Measurements from ENCODE around the gene NOTO.
"Not testable (repeated sequence)": the region's sequence is repeated elsewhere in the genome, so short reads cannot be mapped to it uniquely, and the experiment has no call there.

The NOTO gene, protein sequence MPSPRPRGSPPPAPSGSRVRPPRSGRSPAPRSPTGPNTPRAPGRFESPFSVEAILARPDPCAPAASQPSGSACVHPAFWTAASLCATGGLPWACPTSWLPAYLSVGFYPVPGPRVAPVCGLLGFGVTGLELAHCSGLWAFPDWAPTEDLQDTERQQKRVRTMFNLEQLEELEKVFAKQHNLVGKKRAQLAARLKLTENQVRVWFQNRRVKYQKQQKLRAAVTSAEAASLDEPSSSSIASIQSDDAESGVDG
- 0 to 0.99 (median 0) reads per million in 17 experiments for total RNA-seq

DNA sequence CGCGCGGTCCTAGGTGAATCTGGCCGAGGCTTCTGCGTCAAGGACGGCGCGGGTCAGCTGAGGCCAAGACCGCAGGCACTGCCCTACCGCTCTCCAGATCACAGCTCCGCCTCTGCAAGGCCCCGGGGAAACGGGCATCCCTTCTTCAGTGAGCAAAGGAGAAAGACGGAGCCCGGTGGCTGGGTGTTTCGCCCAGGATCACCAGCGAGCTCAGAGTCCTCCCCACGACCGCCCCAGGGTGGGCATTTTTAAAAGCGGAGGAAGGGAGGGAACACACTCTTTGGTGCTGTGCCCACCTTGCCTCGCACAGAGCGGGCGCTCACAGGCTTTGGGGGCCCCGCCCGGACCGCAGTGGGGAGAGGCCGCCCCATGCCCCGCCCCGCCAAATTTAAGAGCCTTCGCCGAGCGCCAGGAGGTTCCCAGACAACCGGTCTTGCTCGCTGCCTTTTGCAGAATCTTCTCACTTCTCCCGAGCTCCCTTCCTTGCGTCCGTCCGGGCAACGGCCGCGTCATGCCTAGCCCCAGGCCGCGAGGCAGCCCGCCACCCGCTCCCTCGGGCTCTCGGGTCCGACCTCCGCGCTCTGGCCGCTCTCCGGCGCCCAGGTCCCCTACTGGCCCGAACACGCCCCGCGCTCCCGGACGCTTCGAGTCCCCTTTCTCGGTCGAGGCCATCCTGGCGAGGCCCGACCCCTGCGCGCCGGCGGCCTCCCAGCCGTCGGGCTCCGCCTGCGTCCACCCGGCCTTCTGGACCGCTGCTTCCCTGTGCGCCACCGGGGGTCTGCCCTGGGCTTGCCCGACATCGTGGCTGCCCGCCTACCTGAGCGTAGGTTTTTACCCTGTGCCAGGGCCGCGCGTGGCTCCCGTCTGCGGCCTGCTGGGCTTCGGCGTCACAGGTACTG is at the start of gene NOTO:
Gene NOTO, plus strand, starts transcription at position 419 of the 899 bp plus-strand sequence. Its CDS starts 93 bp downstream, at position 512.
- DNase-seq, result peak in 1 of 4 experiments; percentile 17

DNA sequence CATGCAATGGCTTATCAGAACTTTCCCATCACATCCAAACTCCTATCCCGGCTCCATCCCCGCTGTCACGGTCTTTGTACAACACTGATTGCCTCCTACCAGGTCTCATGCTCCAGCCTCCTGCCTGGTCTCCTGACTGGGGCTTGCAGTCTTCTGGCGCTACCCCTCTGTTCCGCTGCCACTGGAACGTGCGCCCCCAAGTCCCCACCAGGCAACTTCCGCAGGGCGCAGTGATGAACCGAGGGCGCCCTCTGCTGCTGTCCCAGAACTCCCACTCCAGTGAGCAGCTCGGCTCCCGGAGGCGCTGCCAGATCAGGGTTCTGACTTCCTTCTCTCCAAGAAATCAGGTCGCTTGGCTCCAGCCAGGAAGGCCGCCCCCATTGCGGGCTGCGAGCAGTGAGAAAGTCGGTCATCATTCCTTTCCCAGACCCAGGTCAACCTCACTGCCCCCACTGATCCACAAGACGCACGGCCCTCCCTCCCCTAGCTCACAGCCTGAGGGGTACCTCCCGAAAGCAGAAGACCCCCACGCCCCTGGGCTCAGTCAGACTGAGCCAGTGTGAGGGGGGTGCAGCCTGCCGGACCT is 45.7 kb upstream of the NOTO start:
- DNase-seq, result peak; percentile 52 to 77 (median 58)

DNA sequence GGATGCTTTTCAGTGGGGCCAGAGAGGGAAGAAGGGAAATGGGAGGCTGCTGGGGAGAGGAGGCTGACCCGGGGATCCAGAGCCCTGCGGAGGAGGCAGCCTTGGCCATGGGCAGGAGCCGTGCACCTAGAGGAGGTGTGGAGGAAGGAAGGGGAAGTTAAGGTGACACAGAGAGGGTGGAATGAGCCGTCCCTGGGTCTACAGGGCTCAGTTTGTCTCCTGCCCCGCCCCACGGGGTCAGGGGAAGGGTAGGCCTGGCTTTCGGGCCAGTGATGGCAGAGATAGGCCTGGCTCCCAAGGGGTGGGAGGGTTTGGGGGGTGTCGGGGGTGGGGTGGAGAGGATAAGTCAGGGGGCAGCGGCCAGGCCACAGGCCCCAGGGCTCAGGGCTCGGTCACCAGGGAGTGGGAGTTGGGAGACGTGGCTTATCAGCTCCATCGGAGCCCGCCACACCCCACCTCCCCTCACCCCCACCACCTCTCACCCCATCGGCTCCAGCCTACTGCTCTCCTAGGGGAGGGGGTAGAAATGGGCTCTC is 39.5 kb upstream of the NOTO start:
- DNase-seq, result no peak

DNA sequence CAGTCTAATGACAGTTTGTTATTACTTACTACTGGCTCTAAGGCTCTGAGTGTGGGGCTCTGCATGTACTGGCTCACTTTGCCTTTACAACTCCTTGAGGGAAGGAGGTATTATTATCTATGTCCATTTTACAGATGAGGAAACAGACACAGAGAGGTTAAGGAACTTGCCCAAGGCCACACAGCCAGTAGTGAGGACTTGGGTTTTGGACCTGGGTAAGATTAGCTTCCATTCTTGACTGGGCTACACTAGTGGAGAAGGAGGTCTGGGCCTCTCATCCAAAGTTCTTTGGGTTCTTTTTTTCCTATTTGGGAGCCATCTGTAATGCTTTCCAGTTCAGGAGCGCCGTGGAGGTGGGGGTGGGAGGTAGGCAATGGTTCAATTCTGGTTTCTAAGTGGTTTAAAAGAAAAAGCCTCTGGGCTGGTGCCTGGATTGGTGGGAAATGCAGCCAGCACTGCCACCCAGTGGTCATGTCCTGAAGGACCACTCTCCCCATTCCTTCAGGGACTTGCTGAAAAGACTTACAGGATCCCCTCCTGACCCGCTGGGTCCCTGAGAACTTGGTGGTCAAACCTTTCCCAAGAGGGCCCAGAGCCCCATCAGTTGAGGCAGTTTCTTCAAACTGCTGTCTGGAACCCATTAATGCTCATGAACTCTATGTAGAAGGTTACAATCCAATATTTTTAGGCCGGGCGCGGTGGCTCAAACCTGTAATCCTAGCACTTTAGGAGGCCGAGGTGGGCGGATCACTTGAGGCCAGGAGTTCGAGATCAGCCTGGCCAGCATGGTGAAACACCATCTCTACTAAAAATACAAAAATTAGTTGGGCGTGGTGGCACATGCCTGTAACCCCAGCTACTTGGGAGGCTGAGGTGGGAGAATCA is 38.6 kb upstream of the NOTO start:
- peak; percentile 69 to 78 (median 72) for DNase-seq

DNA sequence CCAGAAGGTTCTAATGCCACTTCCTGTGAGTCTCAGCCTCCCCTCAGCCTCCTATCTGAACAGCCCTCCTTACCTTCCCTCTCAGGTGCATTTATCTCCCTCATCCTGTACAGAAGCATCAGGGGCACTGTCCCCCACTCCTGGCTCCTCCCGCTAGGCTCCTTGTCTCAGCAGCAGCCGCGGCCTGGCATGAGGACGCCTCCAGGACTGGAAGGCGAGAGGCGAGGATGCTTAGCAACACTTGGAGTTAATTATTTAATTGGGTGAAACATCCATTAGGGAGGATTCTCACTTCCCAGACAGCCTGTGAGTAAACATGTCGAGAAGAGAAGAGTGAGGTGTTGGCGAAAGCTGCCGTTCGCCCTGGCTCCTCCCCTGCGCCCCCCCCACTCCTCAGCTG is 36.4 kb upstream of the NOTO start:
- not testable (repeated sequence) for DNase-seq

DNA sequence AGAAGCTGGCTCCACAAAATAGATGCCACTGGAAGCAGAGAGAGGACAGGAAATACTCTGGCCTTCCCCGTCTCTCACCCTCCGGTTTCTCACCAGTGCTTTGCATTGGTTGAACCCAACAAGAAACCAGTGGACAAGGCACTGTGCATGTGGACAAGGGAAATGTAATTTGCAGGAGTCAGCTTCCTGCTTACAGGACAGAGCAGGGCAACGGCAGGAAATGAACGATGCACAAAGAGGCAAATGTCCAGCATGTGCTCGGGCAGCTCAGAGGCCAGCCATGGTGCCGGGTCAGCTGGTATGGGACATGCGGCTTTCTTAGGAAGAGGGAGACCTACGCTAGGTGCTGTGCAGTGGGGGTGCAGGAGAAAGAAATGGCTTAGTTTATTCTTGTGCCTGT is 35.6 kb upstream of the NOTO start:
- DNase-seq, result not testable (repeated sequence)

DNA sequence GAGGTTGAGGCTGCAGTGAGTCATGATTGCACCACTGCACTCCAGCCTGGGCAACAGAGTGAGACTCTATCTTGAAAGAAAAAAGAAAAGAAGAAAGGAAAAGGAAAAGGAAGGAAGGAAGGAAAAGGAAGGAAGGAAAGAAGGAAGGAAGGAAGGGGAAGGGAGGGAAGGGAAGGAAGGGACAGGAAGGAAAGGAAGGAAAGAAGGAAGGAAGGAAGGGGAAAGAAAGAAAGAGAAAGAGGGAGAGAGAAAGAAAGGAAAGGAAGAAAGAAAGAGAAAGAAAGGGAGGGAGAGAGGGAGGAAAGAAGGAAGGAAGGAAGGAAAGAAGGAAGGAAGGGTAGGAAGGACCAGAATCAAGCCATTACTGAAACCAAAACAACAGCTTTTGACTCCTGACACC is 34.0 kb upstream of the NOTO start:
- DNase-seq, result not testable (repeated sequence)

DNA sequence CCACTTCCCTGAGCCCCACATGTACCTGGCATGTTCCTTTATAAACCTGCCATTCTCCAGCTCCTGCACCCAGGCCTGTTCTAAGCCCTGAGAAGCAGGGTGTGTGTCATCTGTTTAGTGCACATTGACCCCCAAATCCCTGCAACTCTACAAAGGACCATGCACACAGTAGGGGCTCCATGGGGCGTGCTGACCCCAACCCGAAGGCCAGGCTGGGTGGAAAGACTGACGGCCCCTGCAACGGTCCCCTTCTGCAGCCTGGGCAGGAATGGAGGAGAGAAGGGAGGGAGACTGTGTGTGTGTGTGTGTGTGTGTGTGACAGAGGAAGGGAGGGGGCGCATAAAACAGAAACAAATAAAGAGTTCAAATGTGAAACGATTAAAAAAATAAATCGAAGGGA is 32.0 kb upstream of the NOTO start:
- DNase-seq, result not testable (repeated sequence)

DNA sequence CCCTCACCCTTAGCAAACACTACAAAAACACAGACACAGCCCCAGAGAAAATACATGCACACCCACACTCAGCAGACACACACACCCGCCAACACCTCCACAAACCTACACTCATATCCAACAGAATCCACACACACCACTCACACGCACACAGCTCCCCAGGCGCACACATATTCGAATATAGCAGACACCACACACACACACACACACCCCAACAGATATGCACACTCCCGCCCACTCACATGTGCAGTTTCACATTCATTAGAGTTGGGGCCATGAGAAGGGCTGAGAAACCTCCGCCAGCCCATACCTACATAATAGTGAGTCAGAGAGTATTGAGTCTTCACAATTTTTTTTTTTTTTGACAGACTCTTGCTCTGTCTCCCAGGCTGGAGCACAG is 29.4 kb upstream of the NOTO start:
- DNase-seq, result no peak

DNA sequence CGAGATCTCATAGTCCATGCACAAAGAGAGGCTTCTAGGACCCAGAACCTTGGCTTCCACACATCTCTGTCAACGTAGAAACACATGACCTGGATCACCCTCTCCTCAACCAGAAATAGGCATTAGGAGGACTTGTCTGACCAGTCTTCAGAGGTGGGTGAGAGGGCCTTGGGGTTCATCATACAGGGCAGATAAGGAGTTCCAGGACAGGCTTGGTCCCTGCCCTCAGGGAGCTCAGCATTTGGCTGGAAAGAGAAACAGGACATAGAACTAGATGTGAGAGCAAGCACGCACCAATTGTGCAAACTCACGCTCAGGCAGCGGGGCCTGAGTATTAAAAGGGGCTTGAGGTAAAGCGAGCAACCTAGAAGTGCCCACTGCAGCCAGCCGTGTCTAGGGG is 28.6 kb upstream of the NOTO start:
- DNase-seq, result no peak

DNA sequence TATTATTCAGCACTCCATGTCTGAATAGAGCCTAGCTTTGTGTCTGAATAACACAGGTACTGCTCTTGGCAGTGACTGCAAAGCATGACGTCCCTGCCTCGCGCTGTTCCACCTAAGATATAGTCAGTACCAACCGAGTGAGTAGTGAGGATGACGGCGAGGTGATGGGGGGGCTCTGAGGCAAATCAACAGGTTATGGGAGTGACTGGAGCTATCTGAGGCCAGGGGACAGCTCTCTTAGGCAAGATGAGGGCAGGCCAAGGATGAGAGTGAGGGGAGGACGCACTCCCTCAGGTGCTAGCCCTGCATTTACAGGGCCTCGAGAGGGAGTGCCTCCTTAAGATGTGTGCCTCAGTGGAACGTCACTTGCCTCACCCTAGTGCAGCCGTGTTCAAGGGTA is 28.1 kb upstream of the NOTO start:
- DNase-seq, result no peak

DNA sequence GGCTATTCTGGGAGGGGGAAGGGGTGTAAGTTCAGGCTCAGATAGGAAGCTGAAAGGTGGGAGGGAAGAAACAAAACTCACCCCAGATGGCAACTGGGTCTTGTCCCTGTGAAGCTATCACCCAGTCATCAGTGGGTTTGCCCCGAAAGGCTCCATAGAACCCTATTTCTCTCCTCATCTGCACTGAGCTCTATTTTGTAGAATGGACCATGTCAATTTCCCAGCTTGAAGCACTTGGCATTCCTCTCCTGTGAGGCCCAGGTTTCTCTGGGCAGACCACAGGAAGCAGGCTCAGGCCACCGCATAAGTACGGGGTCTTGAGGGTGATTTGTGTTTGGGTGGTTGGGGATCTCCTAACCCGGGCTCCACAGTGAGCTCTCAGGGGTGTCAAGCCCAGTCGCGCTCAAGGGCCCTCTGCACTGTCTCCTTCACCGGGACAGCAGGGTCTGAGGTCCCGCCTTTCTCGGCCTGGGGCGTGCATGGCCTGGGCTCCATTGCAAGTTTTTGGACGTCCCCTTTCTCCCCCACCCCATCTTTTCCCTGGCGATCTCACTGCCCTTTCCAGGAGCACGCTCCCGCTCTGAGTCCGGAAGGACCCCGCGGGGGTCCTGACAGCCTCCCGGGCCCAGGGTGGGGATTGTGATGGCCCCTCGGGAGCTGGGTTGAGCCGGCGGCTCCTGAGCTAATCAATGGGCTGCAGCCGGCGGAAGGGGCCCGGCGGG is 27.3 kb upstream of the NOTO start:
- DNase-seq, result no peak

DNA sequence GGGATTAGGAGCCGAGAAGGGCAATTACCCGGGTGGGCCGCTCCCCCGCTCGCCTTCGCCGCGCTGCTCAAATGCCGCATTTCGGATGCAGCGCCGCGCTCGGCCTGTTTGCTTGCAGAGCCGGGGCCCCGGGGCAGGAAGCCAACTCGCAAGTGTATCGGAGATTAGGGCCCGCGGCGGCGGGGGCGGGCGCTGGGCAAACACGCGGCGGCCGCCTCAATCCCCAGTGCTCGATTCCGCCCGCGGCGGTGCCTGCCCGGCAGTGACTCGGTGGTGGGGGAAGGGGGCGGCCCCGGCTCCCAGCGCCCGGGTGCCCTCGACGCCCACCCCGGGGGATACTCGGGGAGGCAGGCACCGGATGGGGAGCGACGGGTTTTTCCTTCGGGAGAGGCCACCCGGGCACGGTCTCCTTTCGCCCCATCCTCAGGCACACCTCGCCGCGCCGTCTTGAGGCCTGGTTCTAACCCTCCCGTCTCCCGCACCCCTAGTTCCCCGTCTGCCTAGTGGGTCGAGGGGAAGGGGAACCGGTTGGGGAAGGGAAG is 26.6 kb upstream of the NOTO start:
- peak; percentile 51 to 81 (median 66) for DNase-seq

DNA sequence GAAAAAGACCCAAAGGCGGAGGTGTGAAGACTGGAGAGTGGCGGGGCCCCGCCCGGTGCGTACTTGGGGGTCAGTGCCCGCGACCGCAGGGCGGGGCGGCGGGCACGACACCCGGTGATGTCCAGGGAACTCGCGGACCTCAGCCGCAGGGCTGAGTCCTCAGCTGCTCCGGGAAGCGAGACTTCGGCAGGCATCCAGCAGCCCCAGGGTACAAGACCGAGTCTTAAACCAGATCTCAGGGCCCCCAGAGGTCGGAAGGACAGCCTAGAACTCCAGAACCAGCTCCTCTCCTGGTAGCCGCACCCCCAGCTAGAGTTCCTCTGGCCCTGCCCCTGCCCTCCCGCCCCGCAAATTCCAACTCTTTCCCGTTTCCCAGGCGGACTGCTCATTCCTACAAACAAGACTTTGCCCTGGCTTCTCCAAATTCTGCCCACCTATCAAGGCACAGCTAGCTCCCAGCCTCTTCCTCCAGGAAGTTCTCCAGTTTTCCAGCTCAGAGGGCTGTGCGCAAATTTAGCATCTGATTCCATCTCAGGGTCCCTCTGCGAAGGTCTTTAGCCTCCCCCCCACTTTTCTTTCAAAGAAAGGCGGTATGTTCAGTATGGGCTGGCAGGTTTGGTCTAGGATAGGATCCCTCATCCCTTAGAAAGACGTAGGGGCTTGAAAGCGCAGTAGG is 26.0 kb upstream of the NOTO start:
- no peak for DNase-seq

DNA sequence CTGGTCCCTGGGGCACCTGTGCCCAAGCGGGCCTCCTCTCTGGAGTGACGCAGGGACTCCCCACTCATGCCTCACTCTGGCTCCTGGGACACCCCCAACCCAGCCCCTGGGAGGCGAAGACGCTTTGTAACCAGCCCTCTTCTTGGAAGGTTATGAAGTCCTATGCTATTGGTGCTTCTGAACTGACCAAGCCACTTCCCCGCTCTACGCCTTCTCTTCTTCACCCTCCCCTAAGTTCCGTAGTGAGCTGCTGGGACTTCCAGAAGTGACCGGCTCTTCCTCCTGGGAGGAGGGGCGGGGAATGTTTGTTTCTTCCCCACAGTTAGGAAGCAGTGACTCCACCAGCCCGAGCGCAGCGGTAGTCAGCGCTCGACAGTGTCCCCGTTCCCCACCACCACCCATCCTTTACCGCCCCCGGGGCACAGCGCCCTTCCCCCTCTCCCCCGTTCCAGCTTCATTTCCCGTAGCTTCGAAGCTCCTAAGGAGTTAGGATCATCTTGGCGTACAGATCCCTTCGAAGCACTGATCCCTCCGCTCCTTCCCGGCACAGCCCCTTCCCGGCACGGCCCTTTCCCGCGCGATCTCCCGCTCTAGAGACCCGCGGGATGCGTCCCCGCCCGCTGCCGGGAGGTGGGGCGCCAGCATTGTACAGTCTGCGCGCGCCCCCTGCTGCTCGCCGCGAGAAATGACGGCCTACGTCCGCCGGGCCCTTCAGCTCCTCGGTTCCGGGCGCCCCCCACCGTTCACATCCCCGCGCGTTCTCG is 25.3 kb upstream of the NOTO start:
- DNase-seq, result peak; percentile 87 to 96 (median 94)

DNA sequence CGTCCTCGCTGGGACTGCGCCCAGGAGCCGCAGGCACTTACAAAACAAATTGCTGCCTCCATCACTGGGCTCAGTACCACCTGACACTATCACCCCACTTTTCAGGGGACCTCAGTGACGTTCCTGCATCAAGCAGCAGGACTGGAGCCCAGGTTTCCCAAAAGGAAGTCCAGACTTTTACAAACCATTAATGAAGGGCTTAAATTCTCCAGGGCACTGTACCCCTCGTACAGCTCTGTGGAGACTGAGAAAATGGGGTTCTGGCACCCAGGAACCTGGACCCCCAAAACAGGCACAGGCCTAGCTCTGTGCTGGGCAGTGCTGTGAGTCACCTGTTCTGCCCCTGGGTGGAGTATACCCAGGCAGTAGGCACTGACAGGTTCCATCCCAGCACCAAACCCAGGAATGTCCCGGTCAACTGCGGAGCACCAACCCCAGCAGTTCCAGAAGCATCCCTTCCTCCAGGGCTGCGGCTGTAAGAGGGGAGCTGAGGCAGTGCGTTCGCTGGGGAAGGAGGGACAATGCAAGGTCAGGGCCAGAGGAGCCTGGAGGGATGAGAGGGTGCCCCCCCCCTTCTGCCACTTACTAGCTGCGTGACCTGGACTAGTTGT is 24.6 kb upstream of the NOTO start:
- DNase-seq, result no peak

DNA sequence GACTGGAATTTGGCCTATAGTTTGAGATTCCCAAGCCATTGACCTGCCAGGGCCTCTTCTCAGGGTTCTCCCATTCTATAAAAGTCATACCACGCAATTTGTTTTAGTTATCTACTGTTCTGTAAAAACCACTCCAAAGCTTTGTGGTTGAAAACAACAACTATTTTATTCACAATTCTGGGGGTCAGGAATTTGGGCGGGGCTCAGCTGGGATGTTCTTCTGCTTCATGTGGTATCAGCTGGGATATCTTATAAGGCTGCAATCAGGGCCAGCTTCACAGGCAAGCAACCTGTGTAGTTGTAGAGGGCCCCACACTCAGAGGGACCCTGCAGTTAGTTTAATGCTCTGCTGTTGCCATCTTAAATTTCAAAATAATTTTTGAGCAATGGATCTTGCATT is 16.4 kb upstream of the NOTO start:
- DNase-seq, result no peak

DNA sequence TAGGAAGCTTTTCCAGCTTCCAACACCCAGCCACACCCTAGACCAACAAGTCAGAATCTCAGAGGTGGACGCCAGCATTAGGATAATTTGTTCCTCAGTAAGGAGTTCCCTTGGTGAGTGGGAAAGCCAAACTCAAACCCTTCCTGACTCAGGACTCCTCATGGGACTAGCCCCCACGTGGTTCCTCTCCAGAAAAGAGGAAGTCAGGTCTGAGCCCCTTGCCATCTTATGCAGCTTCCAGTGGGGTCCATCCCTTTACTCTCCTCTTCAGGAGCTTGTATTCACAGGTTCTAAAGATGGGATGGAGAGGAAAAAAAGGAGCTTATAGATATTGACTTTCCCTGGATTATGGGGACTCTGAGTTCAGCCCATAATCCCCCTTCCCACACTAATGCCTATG is 14.8 kb upstream of the NOTO start:
- DNase-seq, result peak in 1 of 4 experiments; percentile 18

DNA sequence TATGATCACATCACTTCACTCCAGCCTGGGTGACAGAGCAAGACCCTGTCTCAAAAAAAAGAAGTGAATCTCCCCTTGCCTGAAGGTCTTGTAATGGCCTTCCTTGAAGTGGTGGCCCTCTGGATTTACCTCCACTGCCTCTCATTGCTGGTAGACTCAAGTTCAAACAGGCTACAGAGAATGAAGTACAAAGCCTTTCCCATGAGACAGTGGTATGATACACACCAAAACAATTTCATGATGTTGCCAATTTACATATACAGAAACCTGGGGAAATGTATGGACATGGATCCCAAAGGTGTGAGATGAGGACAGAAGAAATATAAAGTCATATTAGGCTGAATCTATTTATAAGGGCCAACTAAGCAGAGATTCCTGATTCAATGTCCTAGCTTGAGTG is 4.8 kb upstream of the NOTO start:
- DNase-seq, result no peak
